DMS153 treated with DMSO at 0.1 percent for 48 hours (cell line): ENCODE results near the gene FOS.
A peak's percentile ranks its signal among the peaks of the same experiment; 100 is the strongest.

Source experiments
- DNase-seq: peaks from one replicate; lab custom pipeline; 2025; ENCODE audit not compliant: unreplicated experiment; lab: John Stamatoyannopoulos, UW

FOS gene

DNA sequence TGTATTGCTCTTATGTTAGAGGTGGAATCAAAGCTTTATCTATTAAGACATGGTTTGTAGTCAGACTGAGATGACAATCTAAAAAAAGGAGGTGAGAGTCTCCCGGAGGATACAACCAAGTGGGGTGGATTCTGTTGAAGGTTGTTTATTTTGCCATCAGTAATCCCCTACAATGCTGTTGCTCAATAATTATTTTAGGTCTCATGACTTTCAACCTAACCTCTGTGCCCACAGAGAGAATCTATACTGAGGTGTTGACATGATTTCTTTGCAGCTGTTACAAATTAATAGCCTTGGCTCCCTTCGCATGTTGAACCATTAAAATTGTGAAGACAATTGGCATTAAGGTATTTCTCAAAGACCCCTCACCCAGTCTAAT, 28.7 kb upstream of the FOS start:
- DNase-seq = no peak

DNA sequence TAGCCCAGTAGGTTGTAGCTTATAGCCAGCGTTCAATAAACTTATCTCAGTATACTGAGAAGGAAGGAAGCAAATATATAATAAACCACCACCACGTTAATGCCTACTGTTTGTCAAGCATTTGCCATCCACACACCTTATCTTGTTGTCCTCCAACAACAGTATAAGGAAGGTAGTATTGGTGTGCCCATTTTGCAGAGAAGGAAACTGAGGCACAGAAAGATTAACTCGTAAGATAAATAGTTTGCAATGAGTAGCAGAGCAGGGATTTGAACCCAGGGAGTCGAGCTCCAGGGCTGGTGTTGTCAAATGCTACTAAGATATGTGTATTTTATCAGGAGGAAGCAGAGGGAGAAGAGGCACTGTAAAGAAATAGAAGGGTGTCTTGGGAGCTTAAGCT, 27.8 kb upstream of the FOS start:
- DNase-seq = no peak

DNA sequence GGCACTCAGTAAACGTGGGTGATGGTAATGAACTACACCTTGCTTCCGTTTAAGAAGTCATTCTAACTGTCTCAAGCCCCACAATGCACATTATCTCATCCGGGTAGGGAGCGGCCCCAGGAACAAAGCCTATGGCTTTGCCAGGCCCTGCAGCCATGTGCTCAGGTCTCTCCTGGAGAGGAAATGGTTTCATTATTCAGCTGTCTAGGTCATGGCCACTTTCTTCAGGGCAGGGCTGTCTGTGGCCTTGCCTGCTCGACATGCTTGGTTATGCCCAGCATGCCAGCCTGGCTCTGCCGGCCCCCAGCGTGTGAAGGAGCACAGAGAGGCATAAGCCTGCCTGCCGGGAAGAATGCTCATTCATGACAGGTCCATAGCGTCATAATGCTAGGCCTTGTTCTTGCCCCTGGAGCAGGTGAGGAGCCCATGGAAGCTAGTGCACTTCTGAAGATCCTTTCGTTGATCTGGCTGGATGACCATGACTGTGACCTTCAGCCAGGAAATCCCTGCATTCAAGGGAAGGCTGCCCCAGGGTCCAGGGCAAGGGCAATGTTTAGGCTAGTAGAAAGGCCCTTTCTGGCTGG, 26.3 kb upstream of the FOS start:
- DNase-seq = no peak

DNA sequence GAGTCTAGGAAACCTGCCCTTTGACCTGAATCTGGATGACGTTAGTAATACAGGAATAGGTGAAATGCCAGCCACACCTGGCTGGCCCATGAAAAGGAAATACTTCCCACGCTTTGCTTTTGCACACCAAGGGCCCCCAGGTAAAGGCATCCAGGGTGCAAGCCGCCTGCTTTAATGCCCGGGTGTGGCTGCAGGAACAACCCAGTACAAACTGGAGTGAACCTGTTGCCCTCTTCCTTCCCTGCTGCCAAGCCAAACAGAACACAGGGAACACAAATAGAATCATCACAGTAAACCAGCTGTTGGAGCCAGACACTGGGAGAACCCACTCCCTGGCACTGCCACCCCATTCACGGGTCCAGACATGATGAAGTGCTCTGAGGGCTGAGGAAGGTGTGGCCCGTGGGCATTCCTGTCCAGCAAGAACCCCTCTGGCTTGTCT, 24.2 kb upstream of the FOS start:
- peak; percentile 33 for DNase-seq

DNA sequence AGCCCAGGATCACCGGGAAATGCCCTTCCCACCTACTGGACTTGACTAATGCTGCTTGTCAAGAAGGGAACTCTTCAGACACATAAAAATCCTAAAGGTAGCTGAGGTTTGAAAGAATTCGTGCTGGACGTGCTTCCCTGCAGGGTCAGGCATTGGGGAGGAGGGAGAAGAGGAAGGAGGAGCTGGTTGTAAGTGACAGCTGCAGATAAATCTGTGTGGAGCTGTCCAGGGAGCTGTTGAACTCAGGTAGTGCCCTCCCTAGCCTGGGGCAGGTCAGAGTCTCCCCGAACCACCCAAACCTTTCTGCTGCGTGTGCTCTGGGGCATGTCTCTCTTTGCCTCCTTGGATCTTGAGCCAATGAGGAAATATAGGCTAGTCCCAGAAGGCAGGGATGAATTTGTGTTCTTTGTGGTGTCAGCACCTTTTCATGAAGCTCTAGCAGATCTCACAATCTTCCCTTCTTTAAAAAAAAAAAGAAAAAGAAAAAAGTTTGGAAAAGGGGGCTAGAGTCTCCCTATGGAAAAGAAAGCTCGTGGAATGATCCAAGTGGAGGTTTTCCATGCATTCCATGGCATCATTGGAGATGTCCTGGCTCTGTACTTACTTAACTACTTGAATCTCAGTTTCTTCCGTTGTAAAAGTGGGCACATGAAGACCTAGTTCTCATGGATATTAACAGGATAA, 23.6 kb upstream of the FOS start:
- DNase-seq = no peak

DNA sequence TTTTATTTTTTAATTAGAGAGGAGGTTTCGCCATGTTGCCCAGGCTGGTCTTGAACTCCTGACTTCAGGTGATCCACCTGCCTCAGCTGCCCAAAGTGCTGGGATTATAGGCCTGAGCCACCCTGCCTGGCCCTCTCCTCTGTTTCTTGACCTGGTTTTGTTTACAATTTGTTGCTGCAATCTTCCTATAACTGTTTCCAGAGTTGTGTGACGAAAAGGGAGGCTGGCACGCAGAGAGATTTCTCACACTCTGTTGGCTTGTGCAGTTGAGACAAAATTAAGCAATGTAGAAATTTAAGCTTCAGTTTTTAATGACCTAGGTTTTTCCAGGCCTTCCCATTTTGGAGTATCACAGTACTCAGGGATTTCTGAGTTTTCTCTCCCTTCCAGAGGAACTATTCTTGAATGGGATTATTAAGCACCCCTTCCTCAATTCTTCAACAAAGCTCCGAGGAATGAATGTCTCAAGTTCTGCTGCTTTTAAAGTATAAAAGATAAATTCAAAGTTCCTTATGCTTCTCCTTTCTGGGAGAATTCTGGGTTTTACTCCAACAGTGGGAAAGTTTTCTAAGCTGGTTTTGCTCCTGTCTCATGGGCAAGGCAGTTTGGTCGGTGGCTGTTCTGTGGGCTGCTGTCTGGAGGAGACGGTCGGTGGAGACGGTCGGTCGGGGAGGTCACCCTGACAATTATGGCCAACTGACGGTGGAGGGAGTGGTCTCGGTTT, 20.4 kb upstream of the FOS start:
- DNase-seq = no peak

DNA sequence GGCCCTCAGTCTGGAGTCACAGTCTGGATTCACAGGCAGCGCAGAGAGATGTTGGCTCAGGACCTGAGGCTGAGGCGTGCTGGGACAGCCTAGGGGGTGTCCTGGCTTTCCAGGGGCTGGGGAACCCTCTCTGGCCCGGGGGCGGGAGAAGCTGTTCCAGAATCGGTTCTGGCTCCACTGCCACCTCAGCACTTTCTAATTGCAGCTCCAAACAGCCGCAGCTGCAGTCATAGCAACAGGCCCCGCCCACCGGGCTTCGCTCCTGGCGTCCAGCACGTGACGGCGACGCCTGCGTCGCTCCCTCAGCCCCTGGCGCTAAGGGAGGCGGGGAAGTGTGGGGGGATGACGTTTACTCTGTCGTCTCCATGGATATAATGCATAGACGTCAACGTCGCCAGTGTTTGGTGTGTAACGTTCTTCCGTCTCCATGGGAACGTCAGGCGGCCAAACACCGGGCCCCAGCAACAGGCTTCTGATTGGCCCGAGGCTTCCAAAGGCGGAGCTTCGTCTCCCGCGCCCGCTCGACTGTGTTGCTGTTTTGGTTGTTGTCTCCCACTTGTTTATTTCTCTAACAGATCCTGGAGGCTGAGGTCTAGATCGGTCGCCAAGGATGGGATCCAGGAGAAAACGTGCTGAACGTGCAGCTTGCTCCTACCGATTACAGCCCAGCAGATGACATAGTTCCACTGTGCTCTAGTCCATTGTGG, 19.7 kb upstream of the FOS start:
- DNase-seq = peak; percentile 97

DNA sequence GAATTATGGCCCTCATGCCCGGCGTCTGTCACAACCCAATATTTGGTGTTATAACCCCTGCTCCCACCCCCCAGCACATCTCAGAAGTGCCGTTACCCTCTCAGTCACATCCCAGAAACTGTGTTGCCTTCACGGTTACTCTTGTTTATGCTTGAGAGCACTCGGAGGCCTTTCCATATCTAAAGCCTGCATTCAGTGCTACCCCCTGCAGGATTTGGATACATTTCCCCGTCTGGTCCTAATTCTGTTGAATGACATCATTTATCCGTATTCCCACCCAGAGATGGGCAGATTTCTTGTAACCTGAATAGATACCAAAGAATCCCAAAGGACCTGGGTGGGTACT, 19.1 kb upstream of the FOS start:
- DNase-seq = no peak

DNA sequence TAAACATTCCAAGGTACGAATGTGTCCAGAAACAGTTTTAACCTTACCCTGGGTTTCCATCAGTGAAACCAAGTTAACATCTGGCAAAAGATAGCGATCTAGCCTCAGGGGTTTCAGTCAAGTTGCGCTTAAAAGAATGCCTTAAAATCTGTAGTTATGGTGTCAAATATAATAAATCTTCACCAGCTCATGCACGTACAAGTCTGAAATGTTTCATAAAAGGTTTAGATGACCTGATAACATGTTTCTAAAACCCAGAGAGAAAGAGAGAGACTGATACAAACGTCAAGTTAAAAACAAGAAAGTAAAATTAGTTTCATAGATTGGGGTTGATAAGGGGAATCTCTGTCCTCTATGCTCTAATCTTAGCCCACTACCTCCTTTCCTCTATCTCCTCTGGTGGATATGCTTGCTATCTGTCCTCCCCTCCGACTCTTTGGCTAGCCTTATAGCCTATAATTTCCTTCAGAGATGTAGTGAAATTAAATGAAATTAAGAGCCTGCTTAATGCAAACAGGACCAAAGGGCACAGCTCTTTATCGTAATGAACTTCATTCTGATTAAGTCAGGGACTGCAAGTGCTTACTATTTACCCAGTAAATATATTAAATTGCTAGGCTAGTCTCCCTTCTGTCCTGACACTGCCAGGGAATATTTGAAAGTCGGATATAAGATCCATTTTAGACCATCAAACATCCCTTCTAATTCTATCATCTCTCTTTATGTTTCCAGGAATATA, 18.4 kb upstream of the FOS start:
- no peak for DNase-seq

DNA sequence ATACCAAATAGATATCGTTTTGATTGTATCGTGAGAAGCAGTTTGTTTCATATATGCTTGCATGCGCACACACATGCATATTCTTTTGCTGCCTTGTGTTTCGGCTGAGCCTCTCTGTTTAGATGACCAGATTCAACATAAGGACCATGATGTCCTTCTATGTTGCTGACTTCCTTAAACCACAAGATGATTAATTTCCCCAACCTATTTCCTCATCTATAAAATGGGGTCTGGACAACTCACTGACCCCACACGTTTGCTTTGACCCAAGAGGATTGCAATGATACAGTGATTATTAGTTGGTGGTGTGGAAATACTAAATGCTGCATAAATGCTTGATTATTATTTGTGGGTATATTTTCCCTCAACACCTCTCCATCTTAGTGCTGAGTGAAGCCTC, 16.8 kb upstream of the FOS start:
- DNase-seq = no peak

DNA sequence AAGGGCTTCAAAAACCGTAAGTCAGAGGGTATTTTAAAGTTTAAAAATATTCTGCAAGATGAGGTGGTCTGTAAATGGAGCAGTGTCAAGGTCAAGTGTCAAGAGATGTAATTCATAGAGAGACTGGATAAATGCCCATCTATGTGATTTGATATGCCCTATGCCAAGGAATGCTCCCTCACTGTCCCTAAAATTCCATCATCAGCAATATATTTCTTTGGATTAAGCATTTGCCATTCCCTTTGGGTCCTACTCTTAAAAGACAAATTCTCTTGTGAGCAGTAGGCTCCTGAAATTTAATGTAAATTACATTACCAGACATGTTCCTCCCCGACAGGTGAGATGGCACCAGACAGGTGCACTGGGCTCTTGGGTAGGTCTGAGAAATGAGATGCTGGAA, 16.0 kb upstream of the FOS start:
- no peak for DNase-seq

DNA sequence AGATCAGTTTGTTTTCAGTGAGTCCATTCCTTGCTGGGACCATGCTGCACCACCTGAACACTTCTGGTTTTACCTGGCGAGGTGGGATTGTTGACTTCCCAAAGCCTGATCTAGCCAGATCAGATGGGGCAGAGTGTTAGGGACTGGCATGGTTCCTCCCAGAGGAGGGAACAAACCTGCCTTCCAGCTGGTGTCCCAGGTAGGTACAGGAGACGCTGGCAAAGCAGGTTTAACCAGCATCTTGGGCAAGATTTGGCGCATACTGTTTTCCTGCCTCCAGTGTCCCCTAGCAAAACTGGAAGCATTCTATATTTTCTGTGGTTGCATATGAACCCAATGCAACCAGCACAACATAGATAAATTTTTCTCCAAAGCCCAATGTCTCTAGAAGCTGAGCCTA, 14.6 kb upstream of the FOS start:
- no peak for DNase-seq

DNA sequence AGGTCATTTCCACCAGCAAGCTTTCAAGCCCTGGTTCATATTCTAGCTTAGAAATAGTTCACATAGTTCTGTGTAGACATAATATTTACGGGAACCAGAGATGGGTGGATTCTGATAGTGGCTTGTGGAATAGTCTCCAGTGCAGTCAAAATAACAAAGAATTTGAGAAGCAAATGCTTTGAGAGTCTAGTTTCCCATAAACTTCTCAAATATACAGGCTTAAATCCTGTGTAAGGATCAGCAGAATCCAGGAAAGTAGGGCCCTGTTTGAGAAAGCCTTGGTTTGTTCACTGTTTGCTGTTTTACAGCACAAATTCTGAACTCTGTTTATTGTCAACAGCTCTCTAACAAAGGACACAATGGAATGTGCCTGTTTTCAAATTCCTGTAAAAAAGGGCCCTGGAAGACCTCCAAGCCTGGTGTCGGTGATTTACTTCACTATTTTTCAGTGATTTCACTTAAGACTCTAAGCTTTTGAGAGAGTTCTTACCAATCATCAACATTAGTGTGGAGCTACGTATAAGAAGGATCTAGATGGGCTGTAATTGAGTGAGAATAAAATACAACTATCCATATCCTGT, 11.4 kb upstream of the FOS start:
- DNase-seq = no peak

DNA sequence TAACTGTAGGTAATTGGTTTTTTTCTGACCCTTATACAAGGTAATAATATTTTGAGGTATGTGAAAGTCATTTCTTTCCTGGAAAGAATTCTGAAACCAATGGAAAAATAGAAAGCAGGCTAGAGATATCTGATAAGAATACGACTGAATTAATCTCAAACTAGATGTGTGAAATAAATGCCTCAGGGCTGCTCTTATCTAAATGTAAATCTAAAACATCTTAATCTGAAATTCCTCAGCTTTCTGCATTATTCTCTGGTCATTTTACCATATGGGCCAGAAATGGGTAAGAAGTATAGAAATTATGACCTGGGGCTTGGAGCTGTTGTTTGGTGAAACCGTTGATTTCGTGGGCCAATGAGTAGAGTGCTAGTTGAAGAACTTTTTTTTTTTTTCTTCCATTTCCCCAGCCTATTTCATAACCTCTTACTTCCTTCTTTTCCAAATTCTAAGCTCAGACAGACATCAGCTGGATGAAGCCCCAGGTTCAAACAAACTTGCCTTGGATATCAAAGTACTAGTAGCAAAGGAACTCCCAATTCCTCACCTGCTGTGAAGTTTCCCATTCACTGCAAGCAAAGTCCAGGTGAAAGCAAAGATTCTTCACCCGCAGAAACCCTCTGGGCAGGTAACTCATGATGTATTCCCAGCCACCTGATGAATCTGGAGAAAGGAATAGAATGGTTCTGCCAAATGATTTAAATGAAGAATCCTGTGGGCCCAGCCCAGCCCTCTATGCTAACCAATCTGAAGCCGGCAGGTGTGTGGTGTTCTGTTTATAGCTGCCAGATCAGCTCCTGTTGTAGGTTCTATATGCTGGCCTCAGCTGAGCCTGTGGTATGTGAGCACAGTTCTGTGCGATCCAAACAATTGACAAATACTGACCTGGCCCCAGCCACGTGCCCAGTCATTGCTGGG, 9.7 kb upstream of the FOS start:
- DNase-seq = no peak

DNA sequence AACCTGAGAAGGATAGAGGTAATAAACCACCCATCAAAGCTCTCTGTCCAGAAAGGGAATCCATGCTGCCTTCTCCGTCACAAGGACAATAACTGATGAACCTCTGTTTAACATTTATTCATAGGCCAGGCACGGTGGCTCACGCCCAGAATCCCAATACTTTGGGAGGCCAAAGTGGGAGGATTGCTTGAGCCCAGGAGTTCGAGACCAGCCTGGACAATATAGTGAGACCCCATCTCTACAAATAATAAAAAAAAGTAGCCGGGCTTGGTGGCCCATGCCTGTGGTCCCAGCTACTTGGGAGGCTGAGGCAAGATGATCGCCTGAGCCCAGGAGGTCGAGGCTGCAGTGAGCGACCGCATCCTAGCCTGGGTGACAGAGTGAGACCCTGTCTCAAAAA, 7.1 kb upstream of the FOS start:
- DNase-seq = no peak

DNA sequence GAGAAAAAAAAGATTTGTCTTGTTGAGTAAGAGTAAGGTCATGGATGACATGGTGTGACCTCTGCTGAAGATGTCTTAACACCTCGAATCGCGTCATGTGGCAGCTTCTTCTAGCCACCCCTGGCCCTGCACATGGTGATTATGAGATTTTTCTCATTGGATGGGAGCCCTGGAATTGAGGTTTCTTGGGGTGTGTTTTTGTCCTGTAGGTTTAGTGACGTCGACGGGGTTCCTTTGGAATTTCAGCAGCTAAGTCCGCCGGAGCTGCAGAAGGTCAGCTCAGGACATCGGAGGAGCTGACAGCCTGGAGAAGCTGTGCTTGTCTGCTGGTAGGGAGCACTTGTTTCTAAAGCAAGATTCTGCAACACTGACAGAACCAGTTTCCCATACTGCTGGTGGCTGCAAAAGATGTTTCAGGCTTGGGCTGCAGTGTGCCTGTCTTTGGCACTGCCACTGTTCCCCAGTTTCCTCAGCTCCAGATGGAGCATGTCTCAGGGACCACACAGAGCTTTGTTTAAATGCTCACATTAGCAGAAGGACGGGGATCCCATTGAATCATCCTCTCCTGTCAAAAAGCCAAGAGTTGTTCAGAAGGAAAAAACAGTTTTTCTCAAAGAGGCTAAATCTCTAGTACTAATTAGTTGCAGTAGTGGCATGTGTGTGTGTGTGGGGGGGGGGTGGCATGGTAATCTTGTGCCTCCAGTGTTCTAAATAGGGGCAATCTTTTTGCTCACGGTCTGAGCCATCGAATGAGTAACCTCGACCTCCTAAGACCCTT, 5.2 kb upstream of the FOS start:
- no peak for DNase-seq

DNA sequence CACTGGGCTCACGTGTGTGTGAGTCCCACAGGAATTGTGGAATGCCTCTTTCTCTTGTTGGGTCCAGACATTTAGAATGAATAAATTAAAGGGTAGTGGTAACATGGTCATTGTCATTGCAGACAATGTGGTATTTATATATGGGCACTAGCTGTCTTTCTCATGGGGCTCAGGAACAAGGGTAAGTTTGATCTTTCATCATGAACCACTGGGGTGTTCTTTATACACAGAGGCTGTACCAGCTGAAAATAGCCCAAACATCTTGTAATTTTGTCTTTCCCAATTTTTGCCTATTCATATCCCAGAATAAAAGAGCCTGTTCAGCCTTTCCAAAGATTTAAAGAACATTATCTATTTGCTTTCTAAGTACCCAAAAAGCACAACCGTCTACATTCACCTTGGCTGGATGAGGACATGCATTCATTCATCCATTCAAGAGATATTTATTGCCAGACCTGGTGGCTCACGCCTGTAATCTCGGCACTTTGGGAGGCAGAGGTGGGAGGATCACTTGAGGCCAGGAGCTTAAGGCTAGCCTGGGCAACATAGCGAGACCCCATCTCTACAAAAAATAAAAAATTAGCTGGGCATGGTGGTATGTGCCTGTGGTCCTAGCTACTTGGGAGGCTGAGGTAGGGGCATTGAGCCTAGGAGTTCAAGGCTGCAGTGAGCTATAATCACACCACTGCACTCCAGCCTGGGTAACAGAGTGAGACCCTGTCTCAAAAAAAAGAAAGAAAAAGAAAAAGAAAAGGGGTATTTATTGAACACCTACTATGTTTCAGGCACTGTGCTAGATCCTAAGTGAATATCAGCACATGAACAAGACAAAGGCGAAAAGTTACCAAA, 4.4 kb upstream of the FOS start:
- no peak for DNase-seq

DNA sequence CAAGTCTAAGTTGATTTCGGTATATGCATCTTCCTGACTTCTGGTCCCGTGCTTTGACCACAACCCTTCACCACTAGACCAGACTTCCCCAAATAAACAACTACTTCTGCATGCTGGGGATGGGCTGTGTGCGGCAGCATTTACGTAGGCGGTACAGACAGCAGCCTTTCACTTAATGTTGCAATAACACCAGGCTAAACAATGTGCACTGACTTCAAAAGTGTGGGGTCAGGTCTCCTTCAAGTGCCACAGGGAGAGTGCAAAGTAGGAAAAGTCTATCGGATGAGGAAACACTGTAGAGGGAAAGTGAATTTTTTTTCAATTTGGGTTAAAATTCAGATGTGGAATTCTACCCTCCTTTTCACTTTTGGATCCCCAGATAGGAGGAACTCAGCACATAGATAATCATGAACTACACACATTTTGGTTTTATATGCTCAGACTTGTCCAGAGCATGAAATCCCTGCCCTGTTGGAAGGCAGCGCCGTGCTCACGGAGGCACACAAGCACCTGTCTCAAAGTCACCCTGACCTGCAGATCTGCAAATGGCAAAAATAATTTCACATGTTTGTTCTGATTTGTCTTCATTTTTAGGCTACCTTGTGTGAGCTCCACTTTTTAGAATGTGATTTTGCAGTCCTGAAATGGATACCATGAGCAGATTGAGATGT, 3.6 kb upstream of the FOS start:
- no peak for DNase-seq
